ENCODE results near the gene CBFA2T2. TPM values are rescaled to one million over a fixed set of nuclear protein-coding genes. Genes with fewer than 3 reads are reported as not detected.

The CBFA2T2 gene
- polyA plus RNA-seq, 3 donors: 1.7 to 9.7 (median 4.9) TPM

- H3K9me3 Mint-ChIP-seq: no peaks in the 10 kb centered on the region
- no peak overlapping the region for H3K4me3 ChIP-seq (replicated peaks in 1 of 3; ENCODE audit: low read depth in 2 of 3, low read length in 3 of 3)
- no peaks in the 10 kb centered on the region for H3K4me1 ChIP-seq (ENCODE audit: control insufficient read depth in 1 of 2, insufficient read depth in 2 of 2, low read length in 2 of 2)
- WGBS (ENCODE audit: insufficient coverage): 98% methylated on average over 9 of the region's 10 CpGs
- intact Hi-C loops (cut with micrococcal nuclease): no loop called here
- TF ChIP-seq CTCF (IDR thresholded peaks at IDR 0.05): no peak
- peaks cover 53 to 80% of the 10 kb centered on the region in 2 donors for H3K36me3 ChIP-seq (replicated peaks in 1 of 2; ENCODE audit: control insufficient read depth in 1 of 2, insufficient read depth in 2 of 2, low read length in 2 of 2)
- no peak overlapping the region for H3K4me2 ChIP-seq (replicated peaks; ENCODE audit: extremely low read depth, low read length, poor library complexity, severe bottlenecking)
- H3K27ac Mint-ChIP-seq: no peak overlapping the region
- no peaks in the 10 kb centered on the region for H3K4me1 Mint-ChIP-seq
- H3K27ac ChIP-seq (ENCODE audit: low read depth in 1 of 2, low read length in 2 of 2): no peak overlapping the region
- H3K27me3 Mint-ChIP-seq (ENCODE audit: low read depth in 3 of 3): no peaks in the 10 kb centered on the region
- H3K27me3 ChIP-seq (ENCODE audit: control insufficient read depth in 2 of 2, insufficient read depth in 2 of 2, low read length in 2 of 2): no peaks in the 10 kb centered on the region
- H3K36me3 Mint-ChIP-seq: peaks cover 60 to 73% of the 10 kb centered on the region in 2 donors
- no peak for DNase-seq
- no peak overlapping the region for H3K4me3 Mint-ChIP-seq
- no peaks in the 10 kb centered on the region for H4K20me1 ChIP-seq (ENCODE audit: insufficient read depth, low read length)
- H3K9me3 ChIP-seq (replicated peaks in 1 of 2; ENCODE audit: control insufficient read depth in 1 of 2, insufficient read depth in 1 of 2, low read length in 2 of 2): no peaks in the 10 kb centered on the region
- no peak overlapping the region for H3K9ac ChIP-seq (ENCODE audit: insufficient read depth, low read length, poor library complexity, severe bottlenecking)
- no peaks in the 10 kb centered on the region for H3K79me2 ChIP-seq (ENCODE audit: insufficient read depth, low read length)
- H2AFZ ChIP-seq (ENCODE audit: insufficient read depth, low read depth, low read length, poor library complexity, severe bottlenecking): no peak overlapping the region
Measured at GRCh38 chr20:33629533-33629932, 139.6 kb downstream of the CBFA2T2 start.

GRCh38 chr20:33629979-33630378 is 140.1 kb downstream of the CBFA2T2 start:
- H3K4me2 ChIP-seq (replicated peaks; ENCODE audit: extremely low read depth, low read length, poor library complexity, severe bottlenecking): no peak overlapping the region
- H3K79me2 ChIP-seq (ENCODE audit: insufficient read depth, low read length): no peaks in the 10 kb centered on the region
- no peaks in the 10 kb centered on the region for H3K9me3 Mint-ChIP-seq
- no peak overlapping the region for H3K4me3 Mint-ChIP-seq
- no peaks in the 10 kb centered on the region for H3K4me1 ChIP-seq (ENCODE audit: control insufficient read depth in 1 of 2, insufficient read depth in 2 of 2, low read length in 2 of 2)
- DNase-seq: no peak
- H4K20me1 ChIP-seq (ENCODE audit: insufficient read depth, low read length): no peaks in the 10 kb centered on the region
- H2AFZ ChIP-seq (ENCODE audit: insufficient read depth, low read depth, low read length, poor library complexity, severe bottlenecking): no peak overlapping the region
- no peaks in the 10 kb centered on the region for H3K9me3 ChIP-seq (replicated peaks in 1 of 2; ENCODE audit: control insufficient read depth in 1 of 2, insufficient read depth in 1 of 2, low read length in 2 of 2)
- no peaks in the 10 kb centered on the region for H3K27me3 ChIP-seq (ENCODE audit: control insufficient read depth in 2 of 2, insufficient read depth in 2 of 2, low read length in 2 of 2)
- no peak overlapping the region for H3K27ac Mint-ChIP-seq
- H3K36me3 Mint-ChIP-seq: peaks cover 56 to 72% of the 10 kb centered on the region in 2 donors
- no peaks in the 10 kb centered on the region for H3K27me3 Mint-ChIP-seq (ENCODE audit: low read depth in 3 of 3)
- TF ChIP-seq CTCF (IDR thresholded peaks at IDR 0.05): no peak
- no peaks in the 10 kb centered on the region for H3K4me1 Mint-ChIP-seq
- 100% methylated on average over 1 of the region's 5 CpGs for WGBS (ENCODE audit: insufficient coverage)
- no peak overlapping the region for H3K27ac ChIP-seq (ENCODE audit: low read depth in 1 of 2, low read length in 2 of 2)
- no peak overlapping the region for H3K9ac ChIP-seq (ENCODE audit: insufficient read depth, low read length, poor library complexity, severe bottlenecking)
- no peak overlapping the region for H3K4me3 ChIP-seq (replicated peaks in 1 of 3; ENCODE audit: low read depth in 2 of 3, low read length in 3 of 3)
- intact Hi-C loops (cut with micrococcal nuclease): no loop called here
- H3K36me3 ChIP-seq (replicated peaks in 1 of 2; ENCODE audit: control insufficient read depth in 1 of 2, insufficient read depth in 2 of 2, low read length in 2 of 2): peaks cover 49 to 75% of the 10 kb centered on the region in 2 donors

Data from CD14-positive monocyte (primary cell).